Measurements from ENCODE around the gene RNF144A.

DNA sequence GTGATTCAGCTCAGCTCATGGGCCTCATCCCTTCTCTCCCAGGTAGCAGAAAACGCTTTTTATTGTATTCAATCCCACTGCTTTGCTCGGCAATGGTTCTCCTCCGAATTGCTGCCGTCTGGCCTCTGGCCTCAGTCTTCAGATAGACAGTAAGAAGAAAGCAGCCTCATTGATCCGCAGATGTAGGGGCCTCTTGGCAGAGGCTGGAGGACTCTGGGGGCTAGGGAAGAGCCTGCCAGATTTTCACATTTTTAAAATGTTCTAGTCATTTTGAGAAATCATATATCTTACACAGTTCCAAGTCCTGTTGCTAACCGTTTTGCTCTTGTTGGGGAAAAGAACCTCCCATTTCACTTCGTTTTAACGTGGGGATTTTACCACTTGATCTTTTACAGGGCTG is 123.3 kb downstream of the RNF144A start:
- no peak for TF ChIP-seq EZH2phosphoT487 (IDR thresholded peaks at IDR 0.05; ENCODE audit: borderline replicate concordance, low read length)
- TF ChIP-seq, protein P1, sequence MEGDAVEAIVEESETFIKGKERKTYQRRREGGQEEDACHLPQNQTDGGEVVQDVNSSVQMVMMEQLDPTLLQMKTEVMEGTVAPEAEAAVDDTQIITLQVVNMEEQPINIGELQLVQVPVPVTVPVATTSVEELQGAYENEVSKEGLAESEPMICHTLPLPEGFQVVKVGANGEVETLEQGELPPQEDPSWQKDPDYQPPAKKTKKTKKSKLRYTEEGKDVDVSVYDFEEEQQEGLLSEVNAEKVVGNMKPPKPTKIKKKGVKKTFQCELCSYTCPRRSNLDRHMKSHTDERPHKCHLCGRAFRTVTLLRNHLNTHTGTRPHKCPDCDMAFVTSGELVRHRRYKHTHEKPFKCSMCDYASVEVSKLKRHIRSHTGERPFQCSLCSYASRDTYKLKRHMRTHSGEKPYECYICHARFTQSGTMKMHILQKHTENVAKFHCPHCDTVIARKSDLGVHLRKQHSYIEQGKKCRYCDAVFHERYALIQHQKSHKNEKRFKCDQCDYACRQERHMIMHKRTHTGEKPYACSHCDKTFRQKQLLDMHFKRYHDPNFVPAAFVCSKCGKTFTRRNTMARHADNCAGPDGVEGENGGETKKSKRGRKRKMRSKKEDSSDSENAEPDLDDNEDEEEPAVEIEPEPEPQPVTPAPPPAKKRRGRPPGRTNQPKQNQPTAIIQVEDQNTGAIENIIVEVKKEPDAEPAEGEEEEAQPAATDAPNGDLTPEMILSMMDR (conservative IDR thresholded peaks at IDR 0.05; ENCODE audit: low read depth, low read length): no peak
